Left lung (tissue), 10 donors: ENCODE measurements around the gene RNASEH2B. TPM values are rescaled to one million over a fixed set of nuclear protein-coding genes. Genes with fewer than 3 reads are reported as not detected.

Experiments
- ATAC-seq: fragments of 200-7000 bp; cut with Tn5 transposase; one replicate; pipeline ENCODE4 v1.9.1; 2020; ENCODE audit warnings: moderate library complexity
- DNase-seq, 4 donors: peaks; one replicate each; pipeline ENCODE4 v3.0.0-alpha.2; 2013 to 2020
- H3K27ac ChIP-seq, 2 donors: fragments of 200-600 bp; sonication (generic) in 1 of 2; one replicate each; pipeline versions ENCODE4 v1.5.0 to v1.8.0; 2020 to 2021
- H3K27me3 ChIP-seq, 2 donors: fragments of 200-600 bp; sonication (generic) in 1 of 2; one replicate each; pipeline versions ENCODE4 v1.5.0 to v1.8.0; 2020 to 2021
- H3K36me3 ChIP-seq, 2 donors: fragments of 200-600 bp; sonication (generic) in 1 of 2; one replicate each; pipeline versions ENCODE4 v1.5.0 to v1.8.0; 2020 to 2021
- H3K4me1 ChIP-seq, 2 donors: fragments of 200-600 bp; one replicate each; pipeline ENCODE4 v1.8.0; 2021
- H3K4me3 ChIP-seq, 2 donors: fragments of 200-600 bp; sonication (generic) in 1 of 2; one replicate each; pipeline versions ENCODE4 v1.5.0 to v1.8.0; 2020 to 2021; ENCODE audit warnings: mild to moderate bottlenecking in 1 of 2
- H3K9me3 ChIP-seq, 2 donors: fragments of 200-600 bp; sonication (generic) in 1 of 2; one replicate each; pipeline versions ENCODE4 v1.5.0 to v1.8.0; 2020 to 2021
- intact Hi-C, 2 donors: fragments of 100-400 bp; cut with DNase I; formaldehyde crosslinking; loops; one replicate each; pipeline versions ENCODE4 v1.11.2 to v1.14.2; 2022
- polyA plus RNA-seq, 6 donors: library from polyadenylated mRNA; unstranded; fragments of 120-200 nt; gene quantifications; one replicate each; pipeline ENCODE4 v1.2.1, GENCODE V29; 2013; ENCODE audit not compliant: insufficient read length in 6 of 6
- total RNA-seq, 2 donors: library from RNA; stranded (reverse); fragmentation: NEBNext Ultra II Directional; extraction: Animal tissue kit (Norgen Biotek cat#: 25700); gene quantifications; one replicate each; pipeline ENCODE4 v1.2.1, GENCODE V29; 2021
- TF ChIP-seq, protein P1 (sequence below), 2 donors: fragments of 200-600 bp; sonication (generic) in 1 of 2; IDR thresholded peaks; one replicate each; pipeline versions ENCODE4 v1.5.0 to v1.8.0; 2021; ENCODE audit warnings: antibody characterized with exemption in 2 of 2
- donor health status: DM: no; HTN: yes; CAD: no.
- donor health status: DM: no; HTN: no; CAD: no.

The RNASEH2B gene
- total and polyA plus RNA-seq, 8 donors: 39.6 to 73.3 (median 63.5) TPM

DNA sequence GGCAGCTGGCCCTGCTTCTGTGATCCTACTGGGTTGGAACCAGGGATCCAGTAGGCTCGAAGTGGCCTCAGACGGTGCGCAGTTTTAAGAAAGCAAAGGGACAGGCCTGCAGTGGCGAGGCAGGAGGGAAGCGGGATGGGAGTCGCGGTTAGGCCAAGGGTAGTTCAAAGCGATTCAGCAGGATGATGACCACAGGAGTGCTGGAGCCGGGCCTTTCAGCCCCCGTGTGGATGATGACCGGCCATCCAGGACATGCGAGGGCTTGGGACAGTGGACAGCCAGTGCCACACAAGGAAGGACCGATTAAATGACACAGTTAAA lies 854 bp downstream of the RNASEH2B start:
- Histone ChIP-seq H3K27me3 (no peaks in the 10 kb centered on the region), H3K4me1 (peaks cover 17 to 62% of the 10 kb centered on the region in 2 donors), H3K4me3 (peak overlapping the region; percentile 75 to 88), H3K9me3 (no peaks in the 10 kb centered on the region), H3K36me3 (no peaks in the 10 kb centered on the region), H3K27ac (peak overlapping the region; percentile 94 to 95)
- DNase-seq (peak in 1 of 4 donors; percentile 61), ATAC-seq (peak; percentile 32)
- intact Hi-C loops: loop anchor here in 1 of 2 donors (10.0 kb wide), 1 partner anchor 936 kb away; no protein-coding TSS in a partner anchor
- TF ChIP-seq, protein P1, sequence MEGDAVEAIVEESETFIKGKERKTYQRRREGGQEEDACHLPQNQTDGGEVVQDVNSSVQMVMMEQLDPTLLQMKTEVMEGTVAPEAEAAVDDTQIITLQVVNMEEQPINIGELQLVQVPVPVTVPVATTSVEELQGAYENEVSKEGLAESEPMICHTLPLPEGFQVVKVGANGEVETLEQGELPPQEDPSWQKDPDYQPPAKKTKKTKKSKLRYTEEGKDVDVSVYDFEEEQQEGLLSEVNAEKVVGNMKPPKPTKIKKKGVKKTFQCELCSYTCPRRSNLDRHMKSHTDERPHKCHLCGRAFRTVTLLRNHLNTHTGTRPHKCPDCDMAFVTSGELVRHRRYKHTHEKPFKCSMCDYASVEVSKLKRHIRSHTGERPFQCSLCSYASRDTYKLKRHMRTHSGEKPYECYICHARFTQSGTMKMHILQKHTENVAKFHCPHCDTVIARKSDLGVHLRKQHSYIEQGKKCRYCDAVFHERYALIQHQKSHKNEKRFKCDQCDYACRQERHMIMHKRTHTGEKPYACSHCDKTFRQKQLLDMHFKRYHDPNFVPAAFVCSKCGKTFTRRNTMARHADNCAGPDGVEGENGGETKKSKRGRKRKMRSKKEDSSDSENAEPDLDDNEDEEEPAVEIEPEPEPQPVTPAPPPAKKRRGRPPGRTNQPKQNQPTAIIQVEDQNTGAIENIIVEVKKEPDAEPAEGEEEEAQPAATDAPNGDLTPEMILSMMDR (IDR thresholded peaks at IDR 0.05): no peak

DNA sequence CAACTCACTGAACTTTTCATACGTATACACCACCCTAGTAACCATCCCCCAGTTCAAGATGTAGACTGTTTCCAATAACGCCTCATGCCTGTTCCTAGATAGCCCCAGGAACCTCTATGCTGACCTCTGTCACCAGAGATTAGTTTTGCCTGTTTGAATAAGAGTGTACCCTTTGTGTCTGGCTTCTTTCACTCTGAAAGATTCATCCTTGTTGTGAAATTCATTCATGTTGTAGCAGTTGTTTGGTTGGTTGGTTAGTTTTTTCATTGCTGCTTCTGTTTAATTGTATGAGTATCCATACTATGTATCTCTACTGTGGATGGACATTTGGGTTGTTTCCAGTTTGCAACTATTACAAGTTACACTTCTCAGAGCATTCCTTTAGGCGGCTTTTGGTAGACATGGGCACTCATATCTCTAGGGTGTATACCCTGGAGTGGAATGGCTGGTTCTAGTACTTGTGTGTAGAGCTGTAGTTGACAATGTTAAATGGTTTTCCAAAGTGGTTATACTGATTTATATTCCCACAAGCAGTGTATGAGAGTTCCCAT lies 1.6 kb downstream of the RNASEH2B start:
- Histone ChIP-seq H3K27ac (peak overlapping the region; percentile 94 to 95), H3K27me3 (no peaks in the 10 kb centered on the region), H3K4me3 (peak overlapping the region in 1 of 2 donors; percentile 88), H3K4me1 (peaks cover 19 to 69% of the 10 kb centered on the region in 2 donors), H3K9me3 (no peaks in the 10 kb centered on the region), H3K36me3 (no peaks in the 10 kb centered on the region)
- DNase-seq: no peak
- peak; percentile 57 for ATAC-seq
- TF ChIP-seq, protein P1 (IDR thresholded peaks at IDR 0.05): no peak
- intact Hi-C loops: loop anchor here in 1 of 2 donors (10.0 kb wide), 1 partner anchor 936 kb away; no protein-coding TSS in a partner anchor

DNA sequence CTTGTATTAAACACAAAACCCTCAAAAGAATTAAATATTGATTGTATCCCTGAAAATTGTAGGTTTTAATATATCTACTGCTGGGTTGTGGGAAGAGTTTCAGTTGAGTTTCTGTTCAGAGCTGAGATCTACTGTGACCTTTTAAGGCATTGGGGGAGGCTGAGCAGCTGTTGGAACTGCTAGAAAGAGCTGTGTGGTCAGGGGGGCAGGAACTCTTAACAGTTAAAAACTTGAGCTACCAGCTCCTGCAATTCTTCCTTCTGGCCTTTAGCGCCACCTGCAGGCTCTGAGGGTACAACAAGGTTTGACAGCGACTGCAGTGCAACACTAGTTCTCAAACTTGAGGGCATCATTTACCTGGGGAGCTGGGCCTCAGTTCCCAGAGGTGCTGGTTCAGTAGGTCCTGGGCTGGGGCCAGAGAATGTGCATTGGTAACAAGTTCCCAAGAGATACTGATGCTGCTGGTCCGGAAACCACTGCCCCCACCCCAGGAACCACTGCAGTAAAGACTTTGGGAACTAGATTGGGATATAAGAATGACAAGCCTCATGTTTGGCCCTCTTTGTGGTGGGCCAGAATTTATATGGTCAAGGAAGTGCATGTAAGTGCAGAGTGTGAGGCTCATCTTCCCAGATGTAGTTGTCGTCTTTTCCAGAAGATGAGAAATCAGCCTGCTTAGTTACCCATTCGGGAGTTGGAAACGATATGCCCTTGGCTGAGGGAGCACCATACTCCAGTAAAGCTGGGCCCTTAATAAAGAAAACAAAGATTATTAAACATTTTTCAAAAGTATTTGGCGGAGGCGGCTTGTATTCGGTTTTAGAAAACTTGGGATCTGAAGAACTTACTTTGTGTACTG lies 2.6 kb downstream of the RNASEH2B start:
- Histone ChIP-seq H3K9me3 (no peaks in the 10 kb centered on the region), H3K4me1 (peaks cover 25 to 79% of the 10 kb centered on the region in 2 donors), H3K4me3 (peak overlapping the region in 1 of 2 donors; percentile 88), H3K27me3 (no peaks in the 10 kb centered on the region), H3K36me3 (no peaks in the 10 kb centered on the region), H3K27ac (peak overlapping the region in 1 of 2 donors; percentile 94)
- peak; percentile 84 to 93 (median 90) for DNase-seq
- ATAC-seq: peak; percentile 69
- TF ChIP-seq, protein P1 (IDR thresholded peaks at IDR 0.05): peak; percentile 84 to 89
- intact Hi-C loops: loop anchor here in 1 of 2 donors (10.0 kb wide), 1 partner anchor 937 kb away; no protein-coding TSS in a partner anchor

DNA sequence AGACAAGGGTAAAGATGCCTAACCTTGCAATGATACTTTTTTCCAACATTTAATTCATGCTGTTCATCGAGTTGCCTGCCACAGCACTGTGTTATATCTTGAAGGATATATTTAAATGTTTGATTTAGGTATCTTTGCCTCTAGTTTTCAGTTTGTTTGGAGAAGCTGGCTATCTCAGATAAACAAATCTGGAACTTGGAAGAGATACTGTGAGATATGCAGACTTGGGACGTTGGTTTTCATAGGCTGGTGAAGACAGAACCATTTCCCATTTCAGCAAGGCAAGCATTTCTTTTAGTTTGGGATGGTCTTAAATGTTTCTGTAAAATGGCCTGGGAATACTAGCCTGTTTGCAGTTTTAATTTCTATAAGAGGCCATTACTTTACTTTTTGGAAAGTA lies 3.3 kb downstream of the RNASEH2B start:
- H3K27me3 ChIP-seq: no peaks in the 10 kb centered on the region
- H3K36me3 ChIP-seq: no peaks in the 10 kb centered on the region
- no peak overlapping the region for H3K27ac ChIP-seq
- no peak overlapping the region for H3K4me3 ChIP-seq
- peaks cover 32 to 86% of the 10 kb centered on the region in 2 donors for H3K4me1 ChIP-seq
- TF ChIP-seq, protein P1 (IDR thresholded peaks at IDR 0.05): no peak
- intact Hi-C loops: loop anchor here in 1 of 2 donors (10.0 kb wide), 1 partner anchor 938 kb away; no protein-coding TSS in a partner anchor
- DNase-seq (no peak), ATAC-seq (no peak)
- no peaks in the 10 kb centered on the region for H3K9me3 ChIP-seq

DNA sequence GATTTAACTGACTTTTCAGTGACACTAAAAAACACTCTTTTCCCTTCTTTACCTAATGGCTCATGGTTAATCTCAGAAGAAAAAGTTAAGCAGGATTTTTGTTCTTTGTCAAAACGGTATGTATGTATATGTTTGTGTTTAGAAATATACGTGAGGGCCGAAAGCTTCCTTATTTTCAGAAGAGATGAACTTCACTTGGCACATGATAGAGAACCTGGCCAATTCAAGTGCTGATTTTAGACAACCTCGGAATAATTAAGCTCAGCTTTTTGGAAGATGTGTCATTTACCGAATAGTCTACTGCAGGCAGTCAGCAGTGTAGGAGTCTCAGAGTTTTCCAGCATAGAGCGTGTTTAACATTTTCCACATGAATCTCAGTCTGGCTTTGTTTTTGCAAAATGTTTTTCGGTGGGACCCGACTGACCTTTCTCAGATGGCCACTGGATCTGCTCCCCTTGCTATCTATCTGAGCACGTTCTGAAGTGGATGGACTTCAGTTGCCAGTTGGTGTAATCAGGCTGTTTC lies 4.6 kb downstream of the RNASEH2B start:
- ATAC-seq (no peak), DNase-seq (no peak)
- peaks cover 34 to 93% of the 10 kb centered on the region in 2 donors for H3K4me1 ChIP-seq
- H3K4me3 ChIP-seq: no peak overlapping the region
- intact Hi-C loops: loop anchor here in 1 of 2 donors (10.0 kb wide), 1 partner anchor 939 kb away; no protein-coding TSS in a partner anchor
- TF ChIP-seq, protein P1 (IDR thresholded peaks at IDR 0.05): no peak
- peak overlapping the region; percentile 54 to 92 for H3K27ac ChIP-seq
- H3K27me3 ChIP-seq: no peaks in the 10 kb centered on the region
- H3K36me3 ChIP-seq: no peaks in the 10 kb centered on the region
- no peaks in the 10 kb centered on the region for H3K9me3 ChIP-seq
